ENCODE results near the gene HOXD8.
A peak's percentile ranks its signal among the peaks of the same experiment; 100 is the strongest.

The HOXD8 gene

DNA sequence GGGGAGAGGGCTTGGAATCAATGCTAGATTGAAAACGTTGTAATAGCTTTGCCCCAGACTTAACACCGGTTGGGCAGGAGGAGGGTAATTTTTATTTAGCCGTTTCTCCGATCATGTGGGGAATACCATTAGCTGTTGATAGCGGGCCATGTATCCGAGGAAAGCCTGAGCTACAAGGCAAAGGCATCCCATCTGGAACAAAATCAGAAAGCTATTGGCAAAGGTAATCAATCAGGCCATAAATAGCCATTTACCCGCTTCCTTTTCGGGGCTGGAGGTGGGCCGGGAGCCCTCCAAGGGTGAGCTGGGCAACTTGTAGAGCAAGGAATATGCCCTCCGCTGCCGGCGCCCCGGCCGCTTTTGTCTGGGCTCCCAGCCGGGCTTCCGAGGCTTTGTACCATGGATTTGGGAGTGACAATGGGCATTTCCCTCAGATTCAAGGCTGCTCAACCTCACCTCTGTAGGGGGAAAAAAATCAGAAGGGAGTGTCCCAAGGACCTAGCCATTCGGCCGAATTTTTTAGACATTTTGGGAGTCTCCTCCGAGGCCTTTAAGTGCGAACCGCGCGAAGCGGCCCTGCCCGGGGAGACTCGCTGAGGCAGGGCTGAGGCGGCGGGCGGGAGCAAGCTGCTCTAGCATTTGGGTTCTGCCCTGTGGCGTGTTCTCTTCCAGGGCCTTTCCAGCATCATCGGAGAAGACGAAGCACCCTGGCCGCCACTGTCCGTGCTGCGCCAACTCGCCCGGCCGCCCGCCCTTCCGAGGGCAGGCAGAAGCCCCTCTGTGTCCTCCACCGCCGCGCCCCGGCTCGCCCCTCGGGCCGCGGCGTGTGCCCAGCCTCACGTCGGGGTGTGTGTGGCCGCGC is 8.1 kb upstream of the HOXD8 start:
- peak overlapping the region; percentile 80 for H3K27ac Mint-ChIP-seq
- H3K4me1 Mint-ChIP-seq: peaks cover 4% of the 10 kb centered on the region
- H3K36me3 Mint-ChIP-seq: peaks cover 5% of the 10 kb centered on the region
- H3K27me3 Mint-ChIP-seq: peaks cover 96% of the 10 kb centered on the region
- peaks cover 4% of the 10 kb centered on the region for H3K9me3 Mint-ChIP-seq
- no peak for DNase-seq
- no peak overlapping the region for H3K4me3 Mint-ChIP-seq
- CTCF ChIA-PET: interaction anchor here (0.8 to 1.9 kb wide), 9 partner anchors 10 to 1028 kb away, joined by 3 to 5 read pairs (median 3); no protein-coding TSS in a partner anchor

DNA sequence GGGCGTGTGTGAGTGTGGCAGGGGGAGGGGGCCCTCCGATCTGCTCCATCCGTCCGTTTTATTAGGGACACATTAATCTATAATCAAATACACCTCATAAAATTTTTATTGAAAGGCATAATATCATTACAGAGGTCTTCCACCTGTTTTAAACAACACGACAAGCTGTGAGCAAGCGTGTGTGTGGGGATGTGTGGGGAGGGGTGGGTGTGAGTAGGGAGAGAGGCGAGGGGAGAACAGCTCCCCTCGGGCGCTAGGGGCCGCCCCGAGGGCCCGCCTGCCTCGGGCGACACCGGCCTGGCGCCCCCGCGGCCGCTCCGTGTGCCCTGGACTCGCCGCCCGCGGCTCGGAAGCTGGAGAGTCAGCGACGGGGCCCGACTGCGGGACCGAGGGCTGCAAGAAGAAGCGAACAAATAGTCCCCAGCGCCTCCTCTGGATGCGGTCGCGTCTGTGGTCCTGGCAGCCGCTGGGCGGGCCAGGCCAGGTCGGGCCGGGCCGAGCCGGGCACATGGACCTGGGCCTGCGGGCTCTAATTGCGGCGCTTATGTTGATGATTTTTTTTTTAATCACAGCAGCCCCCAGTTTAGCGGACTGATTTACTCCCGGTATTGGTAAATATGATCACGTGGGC is 7.3 kb upstream of the HOXD8 start:
- CTCF ChIA-PET: interaction anchor here (0.6 to 1.9 kb wide), 5 partner anchors 9 to 515 kb away, joined by 3 to 5 read pairs (median 3); no protein-coding TSS in a partner anchor
- Mint-ChIP-seq H3K9me3 (no peaks in the 10 kb centered on the region), H3K36me3 (peaks cover 5% of the 10 kb centered on the region), H3K4me3 (no peak overlapping the region), H3K4me1 (peaks cover 4% of the 10 kb centered on the region), H3K27ac (peak overlapping the region; percentile 73), H3K27me3 (peaks cover 96% of the 10 kb centered on the region)
- no peak for DNase-seq

DNA sequence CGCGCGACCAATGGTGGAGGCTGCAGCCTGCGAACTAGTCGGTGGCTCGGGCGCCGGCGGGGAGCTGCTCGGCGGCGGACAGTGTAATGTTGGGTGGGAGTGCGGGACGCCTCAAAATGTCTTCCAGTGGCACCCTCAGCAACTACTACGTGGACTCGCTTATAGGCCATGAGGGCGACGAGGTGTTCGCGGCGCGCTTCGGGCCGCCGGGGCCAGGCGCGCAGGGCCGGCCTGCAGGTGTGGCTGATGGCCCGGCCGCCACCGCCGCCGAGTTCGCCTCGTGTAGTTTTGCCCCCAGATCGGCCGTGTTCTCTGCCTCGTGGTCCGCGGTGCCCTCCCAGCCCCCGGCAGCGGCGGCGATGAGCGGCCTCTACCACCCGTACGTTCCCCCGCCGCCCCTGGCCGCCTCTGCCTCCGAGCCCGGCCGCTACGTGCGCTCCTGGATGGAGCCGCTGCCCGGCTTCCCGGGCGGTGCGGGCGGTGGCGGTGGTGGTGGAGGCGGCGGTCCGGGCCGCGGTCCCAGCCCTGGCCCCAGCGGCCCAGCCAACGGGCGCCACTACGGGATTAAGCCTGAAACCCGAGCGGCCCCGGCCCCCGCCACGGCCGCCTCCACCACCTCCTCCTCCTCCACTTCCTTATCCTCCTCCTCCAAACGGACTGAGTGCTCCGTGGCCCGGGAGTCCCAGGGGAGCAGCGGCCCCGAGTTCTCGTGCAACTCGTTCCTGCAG is 6.7 kb upstream of the HOXD8 start, which contains the start of gene HOXD9:
Gene HOXD9 (plus strand): TSS at position 37 of the 728 bp plus-strand sequence. CDS start 50 bp downstream, at position 87.
- Mint-ChIP-seq H3K9me3 (no peaks in the 10 kb centered on the region), H3K4me3 (peak within 1 kb of the TSS; percentile 37), H3K4me1 (peaks cover 4% of the 10 kb centered on the region), H3K27ac (peak within 1 kb of the TSS; percentile 79), H3K27me3 (peaks cover 93% of the 10 kb centered on the region), H3K36me3 (peaks cover 5% of the 10 kb centered on the region)
- CTCF ChIA-PET: interaction anchor here (0.6 to 1.9 kb wide), 4 partner anchors 9 to 514 kb away, joined by 3 to 5 read pairs (median 3); no protein-coding TSS in a partner anchor
- DNase-seq: no peak

DNA sequence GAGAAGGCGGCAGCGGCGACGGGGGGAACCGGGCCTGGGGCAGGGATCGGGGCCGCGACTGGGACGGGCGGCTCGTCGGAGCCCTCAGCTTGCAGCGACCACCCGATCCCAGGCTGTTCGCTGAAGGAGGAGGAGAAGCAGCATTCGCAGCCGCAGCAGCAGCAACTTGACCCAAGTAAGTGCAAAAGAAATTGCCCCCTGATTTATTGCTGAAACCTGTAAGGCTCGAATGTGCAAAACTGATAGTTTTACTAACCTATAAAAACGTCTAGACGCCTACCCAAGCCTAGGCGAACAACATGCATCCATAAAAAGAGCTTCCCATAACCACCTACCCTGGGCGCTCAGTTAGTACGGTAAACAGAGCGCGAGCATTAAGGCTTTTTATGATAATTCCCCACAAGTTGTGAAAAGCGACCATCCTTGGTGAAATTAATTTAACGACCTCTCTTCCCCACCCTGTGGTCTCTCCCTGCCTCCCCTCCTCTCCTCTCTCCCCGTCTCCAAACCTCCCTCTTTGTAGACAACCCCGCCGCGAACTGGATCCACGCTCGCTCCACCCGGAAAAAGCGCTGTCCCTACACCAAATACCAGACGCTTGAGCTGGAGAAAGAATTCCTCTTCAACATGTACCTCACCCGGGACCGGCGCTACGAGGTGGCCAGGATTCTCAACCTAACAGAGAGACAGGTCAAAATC is 5.9 kb upstream of the HOXD8 start:
- no peak for DNase-seq
- Mint-ChIP-seq H3K36me3 (peaks cover 6% of the 10 kb centered on the region), H3K9me3 (no peaks in the 10 kb centered on the region), H3K4me3 (peak overlapping the region; percentile 37), H3K27ac (peak overlapping the region; percentile 79), H3K27me3 (peaks cover 93% of the 10 kb centered on the region), H3K4me1 (peaks cover 11% of the 10 kb centered on the region)
- CTCF ChIA-PET: no interaction called here

DNA sequence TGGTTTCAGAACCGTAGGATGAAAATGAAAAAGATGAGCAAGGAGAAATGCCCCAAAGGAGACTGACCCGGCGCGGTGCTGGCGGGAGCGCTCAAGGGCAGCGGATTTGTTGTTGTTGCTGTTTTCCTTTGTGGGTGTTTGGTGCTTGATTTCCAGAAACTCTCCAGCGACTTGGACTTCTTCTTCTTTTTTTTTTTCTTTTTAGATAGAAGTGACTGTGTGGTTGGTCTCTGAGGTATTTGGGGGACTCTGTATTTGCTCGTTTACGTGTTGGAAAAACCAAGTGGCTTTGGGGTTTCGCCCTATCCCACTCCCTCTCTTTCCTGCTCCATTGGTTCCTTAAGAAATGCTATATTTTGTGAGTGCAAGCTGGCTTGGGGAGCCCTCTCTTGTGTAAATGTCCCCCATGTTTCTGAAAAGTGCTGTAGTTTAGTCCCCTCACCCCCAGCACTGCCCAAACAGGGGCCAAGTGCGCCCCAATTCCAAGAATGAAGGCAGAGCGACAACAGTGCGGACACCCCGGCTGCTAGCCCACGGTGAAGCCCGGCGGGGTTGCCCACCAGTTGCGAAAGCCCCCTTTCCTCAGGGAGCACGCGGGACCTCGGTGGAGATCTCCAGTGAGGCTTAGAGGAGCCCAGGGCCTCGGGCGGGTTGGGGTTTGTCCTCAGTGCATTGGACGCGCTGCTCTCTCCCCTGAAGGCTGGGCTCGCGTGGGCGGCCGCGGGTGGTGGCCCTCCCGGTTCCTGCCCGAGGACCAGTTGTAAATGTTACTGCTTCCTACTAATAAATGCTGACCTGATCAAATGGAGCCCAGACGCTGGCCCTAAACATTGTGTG is 5.2 kb upstream of the HOXD8 start:
- no peak for DNase-seq
- Mint-ChIP-seq H3K36me3 (peaks cover 5% of the 10 kb centered on the region), H3K4me1 (peaks cover 14% of the 10 kb centered on the region), H3K4me3 (peak overlapping the region; percentile 37), H3K27me3 (peaks cover 94% of the 10 kb centered on the region), H3K27ac (peak overlapping the region; percentile 79), H3K9me3 (no peaks in the 10 kb centered on the region)
- CTCF ChIA-PET: no interaction called here

DNA sequence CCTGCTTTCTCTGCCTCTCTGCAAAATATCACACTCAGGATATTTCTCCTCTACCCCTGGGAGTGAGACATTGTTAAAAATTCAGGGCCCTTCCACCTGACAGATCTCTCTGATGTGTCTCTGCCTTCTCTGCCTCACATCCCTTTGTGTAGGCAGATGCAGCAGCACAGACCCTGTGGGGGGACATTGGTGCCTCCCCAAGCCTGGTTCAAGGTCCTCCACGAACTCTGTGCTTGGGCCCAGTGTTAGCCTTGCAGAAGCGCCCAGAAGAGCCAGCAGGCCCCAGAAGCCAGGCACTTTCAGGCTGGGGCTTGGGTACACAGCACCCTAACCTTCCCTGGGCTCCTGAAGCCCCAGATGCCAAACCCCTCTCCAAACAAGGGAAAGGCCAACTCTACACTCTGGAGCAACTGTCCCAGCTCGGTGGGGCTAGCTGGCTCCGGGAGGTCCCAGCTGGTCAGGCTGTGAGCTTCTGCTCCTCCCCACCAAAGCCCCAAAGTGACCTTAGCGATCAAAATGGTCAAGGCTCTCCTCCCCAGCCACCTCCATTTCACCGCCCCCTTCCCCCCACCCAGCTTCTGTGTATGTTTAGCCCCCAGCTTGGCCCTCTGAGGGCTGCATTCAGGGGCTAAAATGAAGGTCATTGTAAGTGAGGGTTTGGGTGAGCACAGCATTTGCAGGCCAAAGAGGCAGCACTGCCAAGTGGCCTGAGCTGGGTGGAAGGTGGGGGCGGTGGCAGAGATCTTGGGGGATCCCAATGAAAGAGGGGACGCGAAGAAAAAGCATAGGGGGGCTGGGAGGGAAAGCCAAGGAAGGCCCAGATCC is 4.3 kb upstream of the HOXD8 start:
- Mint-ChIP-seq H3K36me3 (peaks cover 5% of the 10 kb centered on the region), H3K4me3 (no peak overlapping the region), H3K27ac (peak overlapping the region; percentile 26), H3K27me3 (peaks cover 95% of the 10 kb centered on the region), H3K9me3 (no peaks in the 10 kb centered on the region), H3K4me1 (peaks cover 14% of the 10 kb centered on the region)
- CTCF ChIA-PET: interaction anchor here (0.9 to 4.2 kb wide), 5 partner anchors 54 to 1023 kb away, joined by 3 to 25 read pairs (median 3); no protein-coding TSS in a partner anchor
- DNase-seq: no peak

DNA sequence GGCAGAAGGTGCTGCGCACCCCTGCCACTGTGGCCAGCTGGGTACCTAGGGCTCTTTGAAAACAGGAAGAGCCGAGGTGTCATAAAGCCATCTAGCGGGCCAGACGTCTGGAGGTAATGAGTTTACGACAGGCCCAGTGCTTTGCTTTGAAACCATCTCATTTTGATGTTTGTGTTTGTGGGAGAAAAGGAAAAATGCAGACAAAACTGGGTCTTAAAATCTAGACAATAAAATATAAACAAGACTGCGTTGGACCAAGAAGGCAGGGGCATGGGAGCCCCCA is 3.8 kb upstream of the HOXD8 start:
- Mint-ChIP-seq H3K4me3 (no peak overlapping the region), H3K4me1 (peaks cover 16% of the 10 kb centered on the region)

DNA sequence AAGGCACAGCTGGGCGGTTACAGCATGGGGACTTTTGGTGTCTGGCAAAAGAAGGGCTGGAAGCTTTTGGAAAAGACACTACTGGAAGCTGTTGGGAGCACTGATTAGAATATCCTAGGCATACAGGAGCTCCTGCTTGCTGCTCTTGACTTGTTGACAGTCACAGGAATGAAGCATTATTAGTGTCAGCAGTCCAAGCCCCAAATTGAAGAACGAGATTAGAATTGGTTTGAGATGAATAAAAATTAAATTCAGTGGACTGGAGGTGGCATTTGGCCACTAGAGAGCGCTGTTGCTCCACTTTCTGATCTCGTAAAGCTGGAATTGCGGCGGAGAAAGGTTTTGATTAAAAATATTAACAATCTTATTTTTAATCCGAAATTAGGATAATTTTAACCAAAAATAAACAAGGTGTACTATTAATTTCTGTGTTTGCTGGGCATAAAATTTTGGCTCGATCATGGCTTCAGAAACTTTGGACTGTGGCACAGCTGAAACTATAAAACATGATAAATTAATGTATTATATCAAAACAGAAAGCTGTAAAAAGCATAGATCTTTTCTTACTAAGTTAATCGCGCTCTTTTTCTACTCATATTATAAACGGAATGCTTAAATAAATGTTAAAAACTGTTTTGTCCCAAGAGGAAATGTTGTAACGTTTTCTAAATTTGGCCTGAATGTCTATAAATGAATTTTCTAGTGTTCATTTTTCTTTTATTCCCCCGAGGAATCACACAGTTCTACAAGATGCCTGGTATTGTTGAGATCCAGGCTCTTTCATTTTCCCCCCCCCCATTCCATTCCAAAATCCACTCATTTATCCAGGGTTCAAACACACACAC is 2.4 kb upstream of the HOXD8 start:
- H3K4me3 Mint-ChIP-seq: no peak overlapping the region
- DNase-seq: peak; percentile 75
- H3K27me3 Mint-ChIP-seq: peaks cover 95% of the 10 kb centered on the region
- peak overlapping the region; percentile 82 for H3K27ac Mint-ChIP-seq
- H3K36me3 Mint-ChIP-seq: peaks cover 5% of the 10 kb centered on the region
- no peaks in the 10 kb centered on the region for H3K9me3 Mint-ChIP-seq
- peaks cover 25% of the 10 kb centered on the region for H3K4me1 Mint-ChIP-seq
- CTCF ChIA-PET: interaction anchor here (0.5 to 4.2 kb wide), 32 partner anchors 9 to 1034 kb away, joined by 3 to 25 read pairs (median 4); partner anchors contain the start of gene HOXD4

More for the DNA sequence above, 3.8 kb upstream of the HOXD8 start:
- H3K36me3 Mint-ChIP-seq: peaks cover 5% of the 10 kb centered on the region
- CTCF ChIA-PET: interaction anchor here (0.9 to 4.2 kb wide), 6 partner anchors 54 to 1023 kb away, joined by 3 to 25 read pairs (median 3); no protein-coding TSS in a partner anchor
- no peak for DNase-seq
- H3K9me3 Mint-ChIP-seq: no peaks in the 10 kb centered on the region
- H3K27ac Mint-ChIP-seq: peak overlapping the region; percentile 26
- H3K27me3 Mint-ChIP-seq: peaks cover 95% of the 10 kb centered on the region

DNA sequence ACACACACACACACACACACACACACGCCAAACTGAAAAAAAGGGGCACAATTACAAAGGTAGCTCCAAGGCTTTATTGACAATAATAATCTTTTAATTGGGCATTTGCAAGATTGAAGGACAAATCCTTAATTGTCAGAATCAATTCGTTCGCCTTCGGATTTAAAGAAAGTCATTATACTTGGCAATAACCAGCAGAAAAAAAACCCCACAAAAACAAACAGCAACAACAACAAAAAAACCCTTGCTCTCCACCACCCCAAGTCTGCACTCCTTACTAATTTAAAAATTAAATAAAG is 1.8 kb upstream of the HOXD8 start:
- DNase-seq: no peak
- CTCF ChIA-PET: interaction anchor here (0.8 to 4.2 kb wide), 19 partner anchors 12 to 524 kb away, joined by 3 to 25 read pairs (median 4); partner anchors contain the start of gene HOXD4
- Mint-ChIP-seq H3K36me3 (peaks cover 6% of the 10 kb centered on the region), H3K27ac (peak overlapping the region; percentile 82), H3K4me3 (no peak overlapping the region), H3K9me3 (no peaks in the 10 kb centered on the region), H3K4me1 (peaks cover 28% of the 10 kb centered on the region), H3K27me3 (peaks cover 95% of the 10 kb centered on the region)

DNA sequence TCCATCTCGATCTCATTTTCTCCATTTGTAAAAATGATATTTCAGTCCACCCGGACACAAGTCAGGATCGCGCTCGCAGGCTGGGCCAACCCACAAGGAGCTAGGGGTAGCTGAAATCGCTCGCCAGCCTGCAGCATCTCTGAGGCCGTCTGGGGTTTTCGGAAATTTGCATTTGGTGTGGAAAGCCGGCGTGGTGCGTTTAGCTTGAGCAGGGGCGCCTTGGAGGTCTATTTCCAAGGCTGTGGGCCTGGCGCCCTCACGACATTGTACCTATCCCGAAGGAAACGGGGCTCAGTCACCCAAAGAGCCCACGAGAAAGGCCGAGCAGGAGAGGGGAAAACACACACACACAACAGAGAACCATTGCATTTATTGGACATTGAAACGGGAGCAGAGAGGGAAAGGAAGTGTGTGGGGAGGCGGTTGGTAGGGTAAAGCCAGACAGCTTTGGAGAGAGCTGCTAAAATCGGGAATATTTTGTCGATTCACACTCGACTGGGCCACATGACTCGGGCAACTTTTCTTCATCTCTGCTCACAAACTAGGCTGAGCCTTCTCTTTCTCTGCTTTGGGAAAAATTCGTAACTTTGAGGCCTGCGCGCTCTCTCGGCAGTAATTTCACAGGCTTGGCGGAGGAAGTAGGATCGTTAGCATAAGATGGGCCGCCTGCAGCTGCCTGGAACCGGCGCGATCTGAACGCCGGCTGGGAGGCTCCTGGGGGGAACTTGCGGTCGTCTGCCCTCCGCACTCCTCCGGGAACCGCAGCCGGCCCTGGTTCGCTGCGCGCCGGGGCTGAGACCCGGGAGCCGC is 1.1 kb upstream of the HOXD8 start:
- no peaks in the 10 kb centered on the region for H3K9me3 Mint-ChIP-seq
- peak overlapping the region; percentile 82 for H3K27ac Mint-ChIP-seq
- peaks cover 95% of the 10 kb centered on the region for H3K27me3 Mint-ChIP-seq
- peak overlapping the region; percentile 51 for H3K4me3 Mint-ChIP-seq
- H3K4me1 Mint-ChIP-seq: peaks cover 28% of the 10 kb centered on the region
- CTCF ChIA-PET: interaction anchor here (0.9 to 4.2 kb wide), 11 partner anchors 11 to 523 kb away, joined by 3 to 25 read pairs (median 8); partner anchors contain the start of gene HOXD4
- H3K36me3 Mint-ChIP-seq: peaks cover 6% of the 10 kb centered on the region
- DNase-seq: no peak

DNA sequence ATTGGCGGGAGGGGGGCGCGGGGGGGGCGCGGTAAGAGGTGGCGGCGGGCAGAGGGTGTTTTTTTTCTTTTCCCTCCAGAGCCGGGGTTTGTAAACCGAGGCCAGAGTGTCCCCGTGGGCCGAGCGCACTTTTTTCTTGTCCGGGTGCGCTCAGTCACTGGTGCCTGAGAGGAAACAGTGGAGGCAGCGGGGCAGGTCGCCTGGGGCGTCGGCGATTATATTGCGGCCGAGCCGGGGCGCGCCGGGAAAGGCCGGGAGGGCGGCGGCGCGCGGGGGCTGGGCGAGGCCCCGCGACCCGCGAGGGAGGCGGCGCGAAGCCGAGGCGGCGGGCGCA is 275 bp downstream of the HOXD8 start:
- peaks cover 26% of the 10 kb centered on the region for H3K4me1 Mint-ChIP-seq
- no peak for DNase-seq
- no peak overlapping the region for H3K4me3 Mint-ChIP-seq
- H3K36me3 Mint-ChIP-seq: peaks cover 3% of the 10 kb centered on the region
- H3K27ac Mint-ChIP-seq: no peak overlapping the region
- H3K27me3 Mint-ChIP-seq: peaks cover 95% of the 10 kb centered on the region
- H3K9me3 Mint-ChIP-seq: no peaks in the 10 kb centered on the region
- CTCF ChIA-PET: no interaction called here
